HFF-Myc (cell line): ENCODE results near the gene SLC25A22.

Source experiments
- DNase-seq: peaks from one replicate; pipeline ENCODE4 v3.0.0-alpha.2; 2011; ENCODE audit warnings: low read depth; ENCODE audit errors: extremely low read depth
- H3K4me3 ChIP-seq: replicated peaks from 2 replicates; pipeline ENCODE4 v1.5.1; 2011; ENCODE audit warnings: low read depth, mild to moderate bottlenecking, control low read depth, low read length
- CTCF ChIP-seq: IDR thresholded peaks from 2 replicates; pipeline ENCODE4 v1.5.1; 2012; ENCODE audit warnings: mild to moderate bottlenecking, low read depth, low read length, control low read depth; ENCODE audit errors: missing control alignments

SLC25A22 gene

GRCh38 chr11:747158-748006 is 50.7 kb downstream of the SLC25A22 start, which contains the start of gene TALDO1:
TALDO1 (plus strand) TSS chr11:747464; CDS start chr11:747482, 18 bp downstream.
- peak within 1 kb of the TSS; percentile 88 for H3K4me3 ChIP-seq
- DNase-seq: peak; percentile 33
- no peak for TF ChIP-seq CTCF

- TF ChIP-seq CTCF: no peak
- peak overlapping the region; percentile 88 for H3K4me3 ChIP-seq
- no peak for DNase-seq
Measured at GRCh38 chr11:746289-747157, 51.6 kb downstream of the SLC25A22 start.

GRCh38 chr11:745428-745827 is 52.7 kb downstream of the SLC25A22 start:
- TF ChIP-seq CTCF: no peak
- no peak for DNase-seq
- H3K4me3 ChIP-seq: no peak overlapping the region

- TF ChIP-seq CTCF: no peak
- no peak for DNase-seq
- H3K4me3 ChIP-seq: no peak overlapping the region
Measured at GRCh38 chr11:742571-743201, 55.4 kb downstream of the SLC25A22 start.

GRCh38 chr11:742156-742546 is 55.9 kb downstream of the SLC25A22 start:
- no peak for TF ChIP-seq CTCF
- no peak overlapping the region for H3K4me3 ChIP-seq
- no peak for DNase-seq
